Islet of Langerhans (tissue), 1 donor: Measurements from ENCODE around the gene AIG1.

ENCODE experiments used
- FAIRE-seq: peaks from one replicate; lab custom pipeline; 2011; peaks lifted over from hg19 to GRCh38; lab: Jason Lieb, UNC

The AIG1 gene

GRCh38 chr6:143097224-143097795, 36.6 kb downstream of the AIG1 start:
- FAIRE-seq = no peak

GRCh38 chr6:143098054-143098671, 37.5 kb downstream of the AIG1 start:
- no peak for FAIRE-seq

- FAIRE-seq = no peak
Observed at GRCh38 chr6:143099647-143100046, 39.0 kb downstream of the AIG1 start.

- no peak for FAIRE-seq
Observed at GRCh38 chr6:143100429-143100828, 39.7 kb downstream of the AIG1 start.

- no peak for FAIRE-seq
Observed at GRCh38 chr6:143103916-143104315, 43.2 kb downstream of the AIG1 start.

- FAIRE-seq = peak; percentile 77
Observed at GRCh38 chr6:143107440-143107839, 46.8 kb downstream of the AIG1 start.

GRCh38 chr6:143107911-143108761, 47.4 kb downstream of the AIG1 start:
- FAIRE-seq = no peak

- FAIRE-seq = no peak
Observed at GRCh38 chr6:143109196-143109595, 48.5 kb downstream of the AIG1 start.

- no peak for FAIRE-seq
Observed at GRCh38 chr6:143110572-143110971, 49.9 kb downstream of the AIG1 start.

- no peak for FAIRE-seq
Observed at GRCh38 chr6:143110996-143111395, 50.3 kb downstream of the AIG1 start.

GRCh38 chr6:143111443-143111842, 50.8 kb downstream of the AIG1 start:
- no peak for FAIRE-seq

- no peak for FAIRE-seq
Observed at GRCh38 chr6:143112084-143112768, 51.5 kb downstream of the AIG1 start.

- no peak for FAIRE-seq
Observed at GRCh38 chr6:143112837-143113236, 52.1 kb downstream of the AIG1 start.

GRCh38 chr6:143115728-143116127, 55.0 kb downstream of the AIG1 start:
- FAIRE-seq = no peak

GRCh38 chr6:143117108-143117507, 56.4 kb downstream of the AIG1 start:
- no peak for FAIRE-seq

GRCh38 chr6:143119260-143119659, 58.6 kb downstream of the AIG1 start:
- no peak for FAIRE-seq

GRCh38 chr6:143123081-143123480, 62.4 kb downstream of the AIG1 start:
- peak; percentile 9 for FAIRE-seq

GRCh38 chr6:143123941-143124340, 63.3 kb downstream of the AIG1 start:
- no peak for FAIRE-seq

GRCh38 chr6:143125455-143125854, 64.8 kb downstream of the AIG1 start:
- FAIRE-seq = no peak

GRCh38 chr6:143125864-143126573, 65.3 kb downstream of the AIG1 start:
- FAIRE-seq = no peak

GRCh38 chr6:143126574-143126941, 65.9 kb downstream of the AIG1 start:
- no peak for FAIRE-seq

- peak; percentile 33 for FAIRE-seq
Observed at GRCh38 chr6:143127941-143128680, 67.4 kb downstream of the AIG1 start.
